ENCODE results near the gene PHF21B. TPM values are rescaled to one million over a fixed set of nuclear protein-coding genes. Genes with fewer than 3 reads are reported as not detected.

Gene PHF21B
- total RNA-seq, 1 donor from 2014 or later: 2.2 TPM

DNA sequence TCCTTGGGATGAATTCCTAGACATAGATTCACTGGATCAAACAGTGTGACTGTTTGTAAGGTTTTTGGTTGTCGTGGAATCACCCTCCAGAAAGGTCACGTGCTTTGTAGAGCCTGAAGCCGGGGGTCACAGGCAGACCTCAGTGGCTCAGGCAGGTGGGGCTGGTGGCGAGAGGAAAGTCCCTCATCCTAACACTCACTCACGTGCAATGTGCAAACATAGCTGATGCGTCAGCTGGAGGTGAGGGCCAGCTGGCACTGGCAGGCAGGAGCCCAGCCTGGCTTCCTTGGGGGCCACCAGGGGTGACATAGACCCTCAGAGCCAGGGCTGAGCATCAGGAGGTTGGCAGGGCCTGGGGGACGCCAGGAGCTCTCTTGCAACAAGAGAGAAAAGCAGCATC lies 167.4 kb downstream of the PHF21B start:
- no peak for DNase-seq (ENCODE audit: low spot score)

DNA sequence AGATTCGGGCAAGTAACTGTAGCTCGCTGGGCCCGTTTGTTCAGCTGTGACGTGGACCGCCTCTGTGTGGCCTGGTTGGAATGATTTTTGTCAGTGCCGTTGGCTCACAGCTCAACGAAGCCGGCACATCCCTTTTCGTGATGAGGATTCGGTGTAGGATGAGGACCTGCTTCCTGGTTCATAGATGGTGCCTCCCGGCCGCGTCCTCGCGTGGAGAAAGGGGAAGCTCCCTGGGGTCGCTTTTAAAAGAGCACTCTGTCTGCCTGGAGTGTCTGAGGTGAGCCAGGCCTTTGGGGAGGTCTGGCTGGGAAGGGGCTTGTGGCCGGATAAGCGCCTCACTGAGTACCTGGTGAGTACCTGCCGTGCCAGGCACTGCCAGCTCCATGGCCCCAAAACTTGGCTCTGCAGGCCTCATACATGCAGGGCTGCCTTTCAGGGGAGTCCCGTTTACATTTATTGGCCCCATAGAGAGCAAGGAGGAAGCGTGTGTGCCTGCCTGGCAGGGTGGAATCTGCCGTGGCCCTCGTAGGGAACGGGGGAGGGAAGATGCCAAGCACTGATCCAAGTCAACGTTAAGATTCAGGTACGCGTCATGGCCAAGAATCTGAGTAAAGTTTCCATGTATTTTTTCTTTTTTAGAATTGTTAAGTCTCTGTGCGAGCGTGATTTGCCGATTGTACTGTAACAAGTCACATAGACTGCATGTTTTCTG lies 169.0 kb downstream of the PHF21B start:
- DNase-seq (ENCODE audit: low spot score): no peak

DNA sequence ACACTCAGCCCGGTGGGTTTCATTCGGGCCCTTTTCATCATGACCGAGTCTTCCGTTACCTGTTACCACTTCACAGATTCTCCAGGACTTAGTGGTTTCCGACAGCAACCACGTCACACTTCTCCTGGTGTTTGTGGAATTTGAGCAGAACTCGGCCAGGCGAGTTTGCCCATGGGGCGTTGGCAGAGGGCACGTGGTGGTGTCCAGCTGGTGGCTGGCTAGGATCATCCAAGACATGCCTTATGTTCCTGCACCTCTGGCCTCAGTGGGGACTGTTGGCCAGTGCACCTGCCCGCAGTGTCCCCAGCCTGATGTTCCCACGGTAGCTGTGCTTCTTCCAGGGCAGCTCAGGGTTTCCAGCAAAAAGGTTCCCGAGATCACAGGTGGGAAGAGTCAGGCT lies 170.1 kb downstream of the PHF21B start:
- DNase-seq (ENCODE audit: low spot score): no peak

DNA sequence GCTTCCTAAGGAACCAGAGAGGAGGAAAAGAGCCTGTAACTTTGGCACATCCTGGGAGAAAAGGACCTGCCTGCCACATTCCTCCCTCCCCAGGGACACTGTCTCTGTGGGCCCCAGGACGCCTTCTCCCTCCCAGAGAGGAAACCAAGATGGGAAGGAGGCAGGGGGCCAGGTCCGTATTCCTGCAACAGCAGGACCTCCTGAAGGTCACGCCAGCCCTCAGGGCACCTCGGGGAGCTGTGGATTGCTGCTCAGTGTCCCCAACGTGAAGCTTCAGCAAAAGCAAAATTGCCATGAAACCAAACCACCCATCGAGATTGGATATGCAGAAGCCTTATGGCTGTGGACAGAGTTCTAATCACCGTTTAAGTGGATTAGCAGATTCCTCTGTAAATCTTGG lies 170.7 kb downstream of the PHF21B start:
- DNase-seq (ENCODE audit: low spot score): no peak

DNA sequence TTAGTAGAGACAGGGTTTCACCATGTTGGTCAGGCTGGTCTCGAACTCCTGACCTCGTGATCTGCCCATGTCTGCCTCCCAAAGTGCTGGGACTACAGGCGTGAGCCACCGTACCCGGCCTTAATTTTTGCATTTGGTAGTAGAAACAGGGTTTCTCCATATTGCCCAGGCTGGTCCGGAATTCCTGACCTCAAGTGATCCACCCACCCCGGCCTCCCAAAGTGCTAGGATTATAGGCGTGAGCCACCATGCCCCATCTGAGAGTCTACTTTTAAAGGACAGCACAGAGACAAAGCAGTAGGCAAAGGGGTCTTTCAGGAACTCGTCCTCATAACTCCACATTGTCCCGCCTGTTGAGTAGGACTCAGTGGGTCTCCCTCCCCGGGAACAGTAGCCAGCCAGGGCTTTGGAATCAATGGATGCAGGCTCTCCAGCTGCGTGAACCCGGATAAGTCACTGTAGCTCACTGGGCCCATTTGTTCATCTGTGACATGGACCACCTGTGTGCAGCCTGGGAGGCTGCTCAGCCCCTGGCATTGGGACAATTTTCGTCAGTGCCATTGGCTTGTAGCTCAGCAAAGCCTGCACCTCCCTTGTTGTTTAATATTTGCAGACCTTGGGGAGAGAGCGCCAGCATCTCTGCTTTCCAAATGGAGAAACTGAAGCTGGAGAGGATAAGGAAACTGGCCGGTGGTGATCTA lies 171.3 kb downstream of the PHF21B start:
- no peak for DNase-seq (ENCODE audit: low spot score)

DNA sequence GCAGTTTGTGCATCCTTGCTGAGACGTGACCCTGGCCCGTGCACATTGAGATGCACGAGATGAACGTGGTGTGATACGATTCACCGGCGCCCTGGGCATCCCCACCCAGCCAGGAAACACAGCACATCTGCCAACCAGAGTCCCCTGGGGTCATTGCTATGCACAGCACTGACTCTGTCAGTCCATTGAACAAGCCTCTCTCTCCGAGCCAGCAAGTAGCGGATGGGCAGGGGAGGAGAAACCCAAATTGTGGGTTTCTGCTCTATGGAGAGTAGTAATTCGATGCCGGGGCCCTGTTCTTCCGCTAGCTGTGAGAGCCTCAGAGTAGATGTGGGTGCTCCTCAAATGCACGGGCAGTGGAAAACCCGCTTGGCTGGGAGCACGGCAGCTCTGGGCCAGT lies 172.3 kb downstream of the PHF21B start:
- DNase-seq (ENCODE audit: low spot score): no peak

DNA sequence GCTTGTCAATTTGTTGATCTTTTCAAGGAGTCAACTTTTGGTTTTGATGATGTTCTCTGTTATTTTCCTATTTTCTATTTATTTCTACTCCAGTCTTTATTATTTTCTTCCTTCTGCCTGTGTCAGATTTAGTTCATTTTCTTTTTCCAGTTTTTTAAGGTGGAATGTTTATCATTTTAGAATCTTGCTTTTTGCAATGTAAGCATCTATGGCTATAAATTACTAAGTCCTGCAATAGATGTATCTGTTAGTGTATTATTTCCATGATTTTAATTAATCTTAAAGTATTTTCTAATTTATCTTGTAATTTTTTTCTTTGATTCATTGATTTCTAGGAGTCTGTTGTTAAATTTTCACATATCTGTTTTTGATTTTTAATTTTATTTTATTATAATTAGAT lies 175.7 kb downstream of the PHF21B start:
- no peak for DNase-seq (ENCODE audit: low spot score)

DNA sequence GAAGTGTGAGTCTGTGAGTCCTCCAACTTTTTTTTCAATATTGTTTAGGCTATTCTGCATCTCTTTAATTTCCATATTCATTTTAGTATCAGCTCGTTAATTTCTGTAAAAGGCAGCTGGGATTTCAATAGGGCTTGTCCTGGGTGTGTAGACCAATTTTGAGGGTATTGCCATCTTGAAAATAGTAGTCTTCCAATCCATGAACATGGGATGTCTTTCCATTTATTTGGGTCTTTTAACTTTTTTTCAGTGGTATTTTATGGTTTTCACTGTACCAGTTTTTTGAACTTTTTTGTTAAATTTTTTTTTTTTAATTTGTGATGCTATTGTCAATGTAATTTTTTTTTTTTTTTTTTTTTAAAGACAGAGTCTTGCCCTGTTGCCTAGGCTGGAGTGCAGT lies 177.9 kb downstream of the PHF21B start:
- DNase-seq (ENCODE audit: low spot score): no peak

Other genes with a start within 250 kb of the PHF21B start
- 43.6 TPM for gene NUP50, start 153.9 kb upstream of the PHF21B start, total RNA-seq (ENCODE audit: insufficient read depth, low replicate concordance)
- 31.5 TPM for gene KIAA0930, start 230.9 kb upstream of the PHF21B start, total RNA-seq (ENCODE audit: insufficient read depth, low replicate concordance)

Measured in umbilical cord (tissue), 2 donors.